Esophagus squamous epithelium (tissue), 4 donors: ENCODE results near the gene MAB21L1.

Source experiments
- POLR2A ChIP-seq, 4 donors: fragments of 450-650 bp; IDR thresholded peaks; one replicate each; pipeline ENCODE4 v1.6.1; 2017; ENCODE audit warnings: antibody characterized with exemption in 4 of 4, mild to moderate bottlenecking in 4 of 4, moderate library complexity in 3 of 4
- TF ChIP-seq, protein P1 (sequence below), 6 experiments: fragments of 450-650 bp in 4 of 6; fragments of 200-600 bp in 2 of 6; sonication (generic) in 2 of 6; IDR thresholded peaks; one replicate each; pipeline ENCODE4 v1.5.1; 2016 to 2019; ENCODE audit warnings: antibody characterized with exemption in 6 of 6, mild to moderate bottlenecking in 4 of 6, moderate library complexity in 4 of 6

DNA sequence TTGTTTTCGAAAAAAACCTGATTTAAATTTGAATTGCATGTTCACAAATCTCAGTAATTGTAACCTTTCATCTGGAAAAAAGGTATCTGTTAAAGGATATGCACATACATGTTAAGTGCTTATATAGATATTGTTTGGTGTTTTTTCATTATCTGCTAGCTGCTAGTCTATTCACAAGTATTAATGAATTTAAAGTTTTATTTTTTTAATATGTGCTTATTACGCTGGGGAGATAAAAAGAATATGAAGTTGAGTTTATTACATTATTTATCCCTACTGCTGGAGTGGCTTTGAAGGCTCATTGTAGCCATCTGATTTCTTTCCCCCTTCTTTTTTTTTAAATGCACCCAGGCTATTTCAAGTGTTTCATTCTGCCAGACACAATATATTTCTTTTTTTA lies 3.9 kb upstream of the MAB21L1 start:
- TF ChIP-seq, protein P1, sequence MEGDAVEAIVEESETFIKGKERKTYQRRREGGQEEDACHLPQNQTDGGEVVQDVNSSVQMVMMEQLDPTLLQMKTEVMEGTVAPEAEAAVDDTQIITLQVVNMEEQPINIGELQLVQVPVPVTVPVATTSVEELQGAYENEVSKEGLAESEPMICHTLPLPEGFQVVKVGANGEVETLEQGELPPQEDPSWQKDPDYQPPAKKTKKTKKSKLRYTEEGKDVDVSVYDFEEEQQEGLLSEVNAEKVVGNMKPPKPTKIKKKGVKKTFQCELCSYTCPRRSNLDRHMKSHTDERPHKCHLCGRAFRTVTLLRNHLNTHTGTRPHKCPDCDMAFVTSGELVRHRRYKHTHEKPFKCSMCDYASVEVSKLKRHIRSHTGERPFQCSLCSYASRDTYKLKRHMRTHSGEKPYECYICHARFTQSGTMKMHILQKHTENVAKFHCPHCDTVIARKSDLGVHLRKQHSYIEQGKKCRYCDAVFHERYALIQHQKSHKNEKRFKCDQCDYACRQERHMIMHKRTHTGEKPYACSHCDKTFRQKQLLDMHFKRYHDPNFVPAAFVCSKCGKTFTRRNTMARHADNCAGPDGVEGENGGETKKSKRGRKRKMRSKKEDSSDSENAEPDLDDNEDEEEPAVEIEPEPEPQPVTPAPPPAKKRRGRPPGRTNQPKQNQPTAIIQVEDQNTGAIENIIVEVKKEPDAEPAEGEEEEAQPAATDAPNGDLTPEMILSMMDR (IDR thresholded peaks at IDR 0.05), result no peak
- no peak for TF ChIP-seq POLR2A (IDR thresholded peaks at IDR 0.05)
